GM12878 (cell line): ENCODE measurements around the gene GATA3. TPM values are rescaled to one million over a fixed set of nuclear protein-coding genes. Genes with fewer than 3 reads are reported as not detected.

Source experiments
- BACH1 ChIP-seq: fragments of 450-650 bp; IDR thresholded peaks from 2 replicates; pipeline ENCODE4 v1.6.1; 2017; ENCODE audit warnings: mild to moderate bottlenecking, borderline replicate concordance
- EED ChIP-seq: sonication (generic); IDR thresholded peaks from 2 replicates; pipeline ENCODE4 v1.6.1; 2016; ENCODE audit warnings: antibody characterized with exemption, low read depth
- GATAD2B ChIP-seq: fragments of 450-650 bp; conservative IDR thresholded peaks from 2 replicates; pipeline ENCODE4 v1.6.1; 2017; ENCODE audit warnings: low read depth, mild to moderate bottlenecking, moderate library complexity
- IKZF1 ChIP-seq: fragments of 450-650 bp; conservative IDR thresholded peaks from 2 replicates; pipeline ENCODE4 v1.6.1; 2017; ENCODE audit warnings: antibody characterized with exemption, mild to moderate bottlenecking
- IRF4 ChIP-seq: IDR thresholded peaks from 2 replicates; pipeline ENCODE4 v1.6.1; 2011; ENCODE audit warnings: low read depth, low read length
- KDM1A ChIP-seq: fragments of 200-600 bp; sonication (generic); IDR thresholded peaks from 2 replicates; pipeline ENCODE4 v1.6.1; 2016; ENCODE audit warnings: borderline replicate concordance
- MXI1 ChIP-seq: fragments of 150-350 bp; IDR thresholded peaks from 2 replicates; pipeline ENCODE4 v1.6.1; 2011; ENCODE audit warnings: low read depth, mild to moderate bottlenecking, inconsistent platforms, low read length, improper control_type of control experiment
- POLR2A ChIP-seq: IDR thresholded peaks from 2 replicates; pipeline ENCODE4 v1.6.1; 2011; ENCODE audit warnings: low read depth, mild to moderate bottlenecking, low read length
- POU2F2 ChIP-seq: IDR thresholded peaks from 3 replicates; pipeline ENCODE4 v1.6.1; 2011; ENCODE audit warnings: low read depth, mild to moderate bottlenecking, low read length, borderline replicate concordance
- RFX5 ChIP-seq: IDR thresholded peaks from 2 replicates; pipeline ENCODE4 v1.6.1; 2011; ENCODE audit warnings: low read depth, low read length, improper control_type of control experiment
- SREBF1 ChIP-seq: IDR thresholded peaks from 2 replicates; pipeline ENCODE4 v1.6.1; 2012; ENCODE audit warnings: mild to moderate bottlenecking, low read length
- YY1 ChIP-seq: IDR thresholded peaks from 2 replicates; pipeline ENCODE4 v1.6.1; 2011; ENCODE audit warnings: low read depth, mild to moderate bottlenecking, low read length
- ZNF207 ChIP-seq: fragments of 450-650 bp; IDR thresholded peaks from 2 replicates; pipeline ENCODE4 v1.6.1; 2014; ENCODE audit warnings: antibody characterized with exemption, mild to moderate bottlenecking, borderline replicate concordance
- polyA plus RNA-seq, 11 experiments: library from polyadenylated mRNA; depleted of rRNA in 4 of 11; unstranded in 6 of 11; stranded (reverse) in 5 of 11; fragments of >200 nt; fragmentation: Nextera tagmentation in 4 of 11; fragmentation: Illumina TruSeq in 1 of 11; extraction: Ambion mirVana in 4 of 11; extraction: Trizol in 1 of 11; gene quantifications; 1 replicate in 1 of 11; 2 replicates in 10 of 11; pipeline versions ENCODE4 v1.2.1 to v1.2.3, GENCODE V29; 2011 to 2016; ENCODE audit warnings: inconsistent platforms in 2 of 11, missing spikeins in 2 of 11, low read depth in 1 of 11
- total RNA-seq, 4 experiments: library from RNA; depleted of rRNA in 3 of 4; stranded (reverse); fragments of >200 nt in 3 of 4; fragmentation: Illumina TruSeq in 1 of 4; extraction: Trizol in 1 of 4; gene quantifications; 2 replicates each; pipeline versions ENCODE4 v1.2.1 to v1.2.3, GENCODE V29; 2013 to 2021
- TF ChIP-seq, protein P1 (sequence below): fragments of 450-650 bp; IDR thresholded peaks from 2 replicates; pipeline ENCODE4 v1.6.1; 2017; ENCODE audit warnings: mild to moderate bottlenecking, moderate library complexity
- TF ChIP-seq, protein P2 (sequence below): fragments of 450-650 bp; IDR thresholded peaks from 2 replicates; pipeline ENCODE4 v1.6.1; 2018; ENCODE audit warnings: mild to moderate bottlenecking, low read depth, moderate library complexity; ENCODE audit not compliant: partially characterized antibody
- TF ChIP-seq, protein P3 (sequence below): fragments of 450-650 bp; IDR thresholded peaks from 2 replicates; pipeline ENCODE4 v1.6.1; 2017; ENCODE audit warnings: mild to moderate bottlenecking, moderate library complexity
- TF ChIP-seq, protein P4 (sequence below): fragments of 450-650 bp; IDR thresholded peaks from 2 replicates; pipeline ENCODE4 v1.6.1; 2017; ENCODE audit warnings: low read depth, mild to moderate bottlenecking, moderate library complexity

The GATA3 gene
- total and polyA plus RNA-seq, 10 of the 15 experiments (the other 5 are each of a cell fraction or from before 2014, with no cell fraction given): 0.08 to 0.80 (median 0.29) TPM

DNA sequence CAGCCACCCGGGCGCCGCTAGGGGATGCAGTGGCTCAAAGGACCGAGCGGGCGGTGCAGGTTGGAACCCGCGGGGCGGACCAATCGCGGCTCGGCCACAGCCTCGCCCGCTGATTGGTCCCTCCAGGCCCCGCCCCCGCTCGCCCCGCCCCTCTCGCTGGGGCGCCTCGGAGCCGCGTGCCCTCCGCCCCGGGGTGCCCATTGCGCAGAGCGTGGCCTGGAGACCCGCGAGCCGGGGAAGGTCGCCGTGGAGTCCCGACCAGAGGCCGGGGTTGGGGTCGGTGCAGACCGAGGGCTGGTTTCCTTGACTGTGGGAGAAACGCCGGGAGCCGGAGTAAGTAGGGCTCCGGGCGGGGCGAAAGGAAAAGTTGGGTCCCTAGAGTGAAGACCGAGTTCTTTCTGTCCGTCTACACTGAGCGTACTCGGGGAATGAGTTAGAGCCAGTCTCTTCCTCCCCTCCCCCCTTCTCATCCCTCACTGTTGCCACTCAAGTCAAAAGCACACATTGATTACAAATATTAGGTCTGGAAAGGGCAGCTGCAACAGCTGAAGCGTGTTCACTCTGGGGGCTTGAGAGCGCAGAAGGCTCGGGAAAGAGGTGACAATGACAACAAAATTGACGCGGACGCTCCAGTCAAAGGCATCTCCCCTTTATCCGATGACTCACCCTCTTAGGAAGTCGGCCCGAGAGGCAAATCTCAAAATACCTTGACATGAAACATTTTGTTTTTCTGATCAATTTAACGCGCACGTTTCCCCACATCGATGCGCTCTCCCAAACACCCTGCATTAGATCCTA, 843 bp upstream of the GATA3 start (continued):
- TF ChIP-seq, protein P1, sequence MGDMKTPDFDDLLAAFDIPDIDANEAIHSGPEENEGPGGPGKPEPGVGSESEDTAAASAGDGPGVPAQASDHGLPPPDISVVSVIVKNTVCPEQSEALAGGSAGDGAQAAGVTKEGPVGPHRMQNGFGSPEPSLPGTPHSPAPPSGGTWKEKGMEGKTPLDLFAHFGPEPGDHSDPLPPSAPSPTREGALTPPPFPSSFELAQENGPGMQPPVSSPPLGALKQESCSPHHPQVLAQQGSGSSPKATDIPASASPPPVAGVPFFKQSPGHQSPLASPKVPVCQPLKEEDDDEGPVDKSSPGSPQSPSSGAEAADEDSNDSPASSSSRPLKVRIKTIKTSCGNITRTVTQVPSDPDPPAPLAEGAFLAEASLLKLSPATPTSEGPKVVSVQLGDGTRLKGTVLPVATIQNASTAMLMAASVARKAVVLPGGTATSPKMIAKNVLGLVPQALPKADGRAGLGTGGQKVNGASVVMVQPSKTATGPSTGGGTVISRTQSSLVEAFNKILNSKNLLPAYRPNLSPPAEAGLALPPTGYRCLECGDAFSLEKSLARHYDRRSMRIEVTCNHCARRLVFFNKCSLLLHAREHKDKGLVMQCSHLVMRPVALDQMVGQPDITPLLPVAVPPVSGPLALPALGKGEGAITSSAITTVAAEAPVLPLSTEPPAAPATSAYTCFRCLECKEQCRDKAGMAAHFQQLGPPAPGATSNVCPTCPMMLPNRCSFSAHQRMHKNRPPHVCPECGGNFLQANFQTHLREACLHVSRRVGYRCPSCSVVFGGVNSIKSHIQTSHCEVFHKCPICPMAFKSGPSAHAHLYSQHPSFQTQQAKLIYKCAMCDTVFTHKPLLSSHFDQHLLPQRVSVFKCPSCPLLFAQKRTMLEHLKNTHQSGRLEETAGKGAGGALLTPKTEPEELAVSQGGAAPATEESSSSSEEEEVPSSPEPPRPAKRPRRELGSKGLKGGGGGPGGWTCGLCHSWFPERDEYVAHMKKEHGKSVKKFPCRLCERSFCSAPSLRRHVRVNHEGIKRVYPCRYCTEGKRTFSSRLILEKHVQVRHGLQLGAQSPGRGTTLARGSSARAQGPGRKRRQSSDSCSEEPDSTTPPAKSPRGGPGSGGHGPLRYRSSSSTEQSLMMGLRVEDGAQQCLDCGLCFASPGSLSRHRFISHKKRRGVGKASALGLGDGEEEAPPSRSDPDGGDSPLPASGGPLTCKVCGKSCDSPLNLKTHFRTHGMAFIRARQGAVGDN: peak; percentile 56; the same call in 1 of the 2 replicates
- TF ChIP-seq RFX5: peak; percentile 18; the same call in 1 of the 2 replicates
- TF ChIP-seq MXI1: peak; percentile 40; the same call in 1 of the 2 replicates
- no peak for TF ChIP-seq IRF4
- TF ChIP-seq, protein P2, sequence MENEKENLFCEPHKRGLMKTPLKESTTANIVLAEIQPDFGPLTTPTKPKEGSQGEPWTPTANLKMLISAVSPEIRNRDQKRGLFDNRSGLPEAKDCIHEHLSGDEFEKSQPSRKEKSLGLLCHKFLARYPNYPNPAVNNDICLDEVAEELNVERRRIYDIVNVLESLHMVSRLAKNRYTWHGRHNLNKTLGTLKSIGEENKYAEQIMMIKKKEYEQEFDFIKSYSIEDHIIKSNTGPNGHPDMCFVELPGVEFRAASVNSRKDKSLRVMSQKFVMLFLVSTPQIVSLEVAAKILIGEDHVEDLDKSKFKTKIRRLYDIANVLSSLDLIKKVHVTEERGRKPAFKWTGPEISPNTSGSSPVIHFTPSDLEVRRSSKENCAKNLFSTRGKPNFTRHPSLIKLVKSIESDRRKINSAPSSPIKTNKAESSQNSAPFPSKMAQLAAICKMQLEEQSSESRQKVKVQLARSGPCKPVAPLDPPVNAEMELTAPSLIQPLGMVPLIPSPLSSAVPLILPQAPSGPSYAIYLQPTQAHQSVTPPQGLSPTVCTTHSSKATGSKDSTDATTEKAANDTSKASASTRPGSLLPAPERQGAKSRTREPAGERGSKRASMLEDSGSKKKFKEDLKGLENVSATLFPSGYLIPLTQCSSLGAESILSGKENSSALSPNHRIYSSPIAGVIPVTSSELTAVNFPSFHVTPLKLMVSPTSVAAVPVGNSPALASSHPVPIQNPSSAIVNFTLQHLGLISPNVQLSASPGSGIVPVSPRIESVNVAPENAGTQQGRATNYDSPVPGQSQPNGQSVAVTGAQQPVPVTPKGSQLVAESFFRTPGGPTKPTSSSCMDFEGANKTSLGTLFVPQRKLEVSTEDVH: no peak
- no peak for TF ChIP-seq BACH1
- peak; percentile 33; the same call in 1 of the 2 replicates for TF ChIP-seq POLR2A
- TF ChIP-seq, protein P3, sequence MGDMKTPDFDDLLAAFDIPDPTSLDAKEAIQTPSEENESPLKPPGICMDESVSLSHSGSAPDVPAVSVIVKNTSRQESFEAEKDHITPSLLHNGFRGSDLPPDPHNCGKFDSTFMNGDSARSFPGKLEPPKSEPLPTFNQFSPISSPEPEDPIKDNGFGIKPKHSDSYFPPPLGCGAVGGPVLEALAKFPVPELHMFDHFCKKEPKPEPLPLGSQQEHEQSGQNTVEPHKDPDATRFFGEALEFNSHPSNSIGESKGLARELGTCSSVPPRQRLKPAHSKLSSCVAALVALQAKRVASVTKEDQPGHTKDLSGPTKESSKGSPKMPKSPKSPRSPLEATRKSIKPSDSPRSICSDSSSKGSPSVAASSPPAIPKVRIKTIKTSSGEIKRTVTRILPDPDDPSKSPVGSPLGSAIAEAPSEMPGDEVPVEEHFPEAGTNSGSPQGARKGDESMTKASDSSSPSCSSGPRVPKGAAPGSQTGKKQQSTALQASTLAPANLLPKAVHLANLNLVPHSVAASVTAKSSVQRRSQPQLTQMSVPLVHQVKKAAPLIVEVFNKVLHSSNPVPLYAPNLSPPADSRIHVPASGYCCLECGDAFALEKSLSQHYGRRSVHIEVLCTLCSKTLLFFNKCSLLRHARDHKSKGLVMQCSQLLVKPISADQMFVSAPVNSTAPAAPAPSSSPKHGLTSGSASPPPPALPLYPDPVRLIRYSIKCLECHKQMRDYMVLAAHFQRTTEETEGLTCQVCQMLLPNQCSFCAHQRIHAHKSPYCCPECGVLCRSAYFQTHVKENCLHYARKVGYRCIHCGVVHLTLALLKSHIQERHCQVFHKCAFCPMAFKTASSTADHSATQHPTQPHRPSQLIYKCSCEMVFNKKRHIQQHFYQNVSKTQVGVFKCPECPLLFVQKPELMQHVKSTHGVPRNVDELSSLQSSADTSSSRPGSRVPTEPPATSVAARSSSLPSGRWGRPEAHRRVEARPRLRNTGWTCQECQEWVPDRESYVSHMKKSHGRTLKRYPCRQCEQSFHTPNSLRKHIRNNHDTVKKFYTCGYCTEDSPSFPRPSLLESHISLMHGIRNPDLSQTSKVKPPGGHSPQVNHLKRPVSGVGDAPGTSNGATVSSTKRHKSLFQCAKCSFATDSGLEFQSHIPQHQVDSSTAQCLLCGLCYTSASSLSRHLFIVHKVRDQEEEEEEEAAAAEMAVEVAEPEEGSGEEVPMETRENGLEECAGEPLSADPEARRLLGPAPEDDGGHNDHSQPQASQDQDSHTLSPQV: no peak
- peak; percentile 60; the same call in 1 of the 2 replicates for TF ChIP-seq YY1
- TF ChIP-seq GATAD2B: 0 out of 2 replicates have a peak, but pooled peaks have one; percentile 23
- TF ChIP-seq SREBF1: no peak
- TF ChIP-seq, protein P4, sequence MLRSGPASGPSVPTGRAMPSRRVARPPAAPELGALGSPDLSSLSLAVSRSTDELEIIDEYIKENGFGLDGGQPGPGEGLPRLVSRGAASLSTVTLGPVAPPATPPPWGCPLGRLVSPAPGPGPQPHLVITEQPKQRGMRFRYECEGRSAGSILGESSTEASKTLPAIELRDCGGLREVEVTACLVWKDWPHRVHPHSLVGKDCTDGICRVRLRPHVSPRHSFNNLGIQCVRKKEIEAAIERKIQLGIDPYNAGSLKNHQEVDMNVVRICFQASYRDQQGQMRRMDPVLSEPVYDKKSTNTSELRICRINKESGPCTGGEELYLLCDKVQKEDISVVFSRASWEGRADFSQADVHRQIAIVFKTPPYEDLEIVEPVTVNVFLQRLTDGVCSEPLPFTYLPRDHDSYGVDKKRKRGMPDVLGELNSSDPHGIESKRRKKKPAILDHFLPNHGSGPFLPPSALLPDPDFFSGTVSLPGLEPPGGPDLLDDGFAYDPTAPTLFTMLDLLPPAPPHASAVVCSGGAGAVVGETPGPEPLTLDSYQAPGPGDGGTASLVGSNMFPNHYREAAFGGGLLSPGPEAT: no peak
- TF ChIP-seq ZNF207: no peak
- no peak for TF ChIP-seq EED
- no peak for TF ChIP-seq KDM1A
- peak; percentile 34; the same call in 1 of the 2 replicates for TF ChIP-seq IKZF1
- TF ChIP-seq POU2F2: peak; percentile 34; the same call in 1 of the 3 replicates
